Stimulated activated CD4-positive, alpha-beta T cell treated with anti-CD3 and anti-CD28 coated beads, Interleukin-4, amount 100 ng/mL, for 48 hours (primary cell): ENCODE data around the gene SLC40A1.

Experiments used
- DNase-seq, 2 donors: peaks; one replicate each; pipeline ENCODE4 v3.0.0-alpha.2; 2020; ENCODE audit warnings: low read depth in 2 of 2

Gene SLC40A1

GRCh38 chr2:189599245-189599644 lies 18.7 kb upstream of the SLC40A1 start:
- no peak for DNase-seq

- DNase-seq, result no peak
These were observed 14.8 kb upstream of the SLC40A1 start for GRCh38 chr2:189595417-189595816.

- DNase-seq, result no peak
These were observed 13.7 kb upstream of the SLC40A1 start for GRCh38 chr2:189594305-189594704.

DNA sequence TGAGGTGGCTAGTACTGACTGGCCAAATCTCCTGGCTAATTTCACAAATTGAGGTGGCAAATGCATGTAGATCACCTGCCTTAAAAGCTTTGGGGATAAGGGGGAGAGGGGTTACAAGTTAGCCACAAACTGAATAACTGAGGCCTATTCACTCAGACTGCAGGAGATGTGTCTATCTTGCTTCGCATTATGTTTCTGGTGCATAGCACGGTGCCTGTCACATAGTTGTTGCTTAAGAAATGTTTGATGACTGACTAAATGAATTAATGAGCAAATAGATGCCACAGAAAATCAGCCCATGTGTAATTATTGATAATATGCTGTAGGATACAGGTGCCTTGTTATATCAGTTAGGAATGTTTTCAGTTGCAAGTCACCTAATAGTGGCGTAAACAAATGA lies 12.5 kb upstream of the SLC40A1 start:
- no peak for DNase-seq

DNA sequence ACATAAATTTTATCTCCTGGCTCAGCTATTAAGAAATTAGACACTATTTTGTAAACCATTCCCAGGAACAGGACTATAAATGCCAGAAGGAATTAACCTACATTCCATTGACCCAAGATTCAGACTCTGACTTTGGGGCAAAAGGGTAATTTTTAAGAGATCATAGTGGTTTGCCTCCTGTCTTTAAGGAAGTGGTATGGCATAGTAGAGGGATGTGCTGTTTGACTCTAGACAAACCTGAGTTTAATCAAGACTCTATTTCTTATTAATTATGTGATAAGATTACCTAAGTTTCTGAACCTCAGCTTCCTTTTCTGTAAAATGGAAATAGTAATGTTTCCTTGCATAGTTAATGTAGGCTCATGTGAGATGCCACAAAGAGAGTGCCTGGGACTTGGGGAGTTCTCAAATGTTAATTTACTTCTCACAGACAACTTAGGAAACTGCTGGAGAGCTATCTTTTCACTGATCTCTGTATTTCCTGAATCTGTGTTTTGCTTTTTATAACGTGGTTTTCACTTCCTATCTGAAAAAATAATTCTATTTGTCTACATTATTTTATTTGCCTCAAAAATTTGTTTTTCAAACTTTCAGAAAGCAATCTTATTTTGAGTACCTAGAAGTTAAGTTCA lies 11.9 kb upstream of the SLC40A1 start:
- no peak for DNase-seq

DNA sequence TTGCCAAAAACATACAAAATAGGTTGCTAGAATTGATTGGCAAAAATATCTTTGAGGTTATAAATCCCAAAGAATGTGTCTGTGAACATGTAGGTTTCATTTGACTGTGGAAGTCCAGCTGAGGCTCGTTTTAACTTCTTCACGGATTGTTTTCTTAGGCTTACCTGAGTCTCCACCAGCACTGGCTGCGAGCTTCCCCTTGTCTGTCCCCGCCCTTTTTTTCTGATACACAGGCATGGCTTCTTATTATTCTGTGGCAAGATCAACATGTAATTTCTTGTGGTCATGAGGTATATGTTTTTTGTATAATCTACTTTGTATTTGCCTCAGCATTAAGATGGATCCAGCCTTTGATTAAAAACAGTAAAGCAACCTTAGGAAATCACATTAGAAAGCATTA lies 7.2 kb upstream of the SLC40A1 start:
- DNase-seq, result no peak

- no peak for DNase-seq
These were observed 4.7 kb upstream of the SLC40A1 start for GRCh38 chr2:189585226-189585756.

GRCh38 chr2:189584686-189585085 lies 4.1 kb upstream of the SLC40A1 start:
- DNase-seq, result no peak

DNA sequence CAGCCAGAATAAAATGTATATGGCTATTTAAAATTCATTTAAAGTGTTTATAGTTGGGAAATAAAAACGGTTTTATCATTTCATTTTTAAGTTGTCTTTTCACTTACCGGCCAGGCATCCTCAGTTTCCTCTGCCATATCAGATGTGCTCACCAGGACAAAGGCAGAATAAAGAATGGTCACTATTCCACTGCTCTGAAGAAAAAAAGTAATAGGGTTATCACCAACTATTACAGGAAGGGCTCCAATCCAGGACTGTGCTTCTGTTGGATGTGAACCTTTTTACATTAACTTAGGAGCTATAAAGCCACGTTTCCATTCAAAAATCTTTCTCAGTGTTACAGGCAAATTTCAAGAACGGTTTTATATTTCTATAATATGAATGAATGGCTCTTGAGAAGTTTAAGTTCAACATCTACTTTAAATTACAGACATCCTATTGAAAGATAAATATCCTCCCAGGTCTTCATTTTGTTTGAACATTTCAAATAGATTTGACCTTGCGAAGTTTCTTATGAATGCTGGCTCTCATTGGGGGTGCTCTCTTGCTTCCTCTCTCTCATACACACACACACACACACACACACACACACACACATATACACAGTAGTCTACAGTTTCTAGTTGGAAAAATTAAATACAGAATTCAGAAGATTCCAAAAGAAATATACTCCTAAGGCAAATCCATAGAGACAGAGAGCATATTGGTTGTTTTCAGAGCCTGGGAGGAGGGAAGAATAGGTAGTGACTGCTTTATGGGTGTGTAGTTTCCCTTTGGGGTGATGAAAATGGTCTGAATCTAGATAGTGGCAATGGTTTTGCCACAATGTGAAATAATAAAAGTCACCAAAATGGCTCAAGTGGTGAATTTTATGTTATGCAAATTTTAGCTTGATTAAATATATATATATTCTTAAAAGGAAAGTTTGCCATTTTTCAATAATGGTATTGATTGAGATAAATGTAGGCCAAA lies 2.9 kb upstream of the SLC40A1 start:
- no peak for DNase-seq

DNA sequence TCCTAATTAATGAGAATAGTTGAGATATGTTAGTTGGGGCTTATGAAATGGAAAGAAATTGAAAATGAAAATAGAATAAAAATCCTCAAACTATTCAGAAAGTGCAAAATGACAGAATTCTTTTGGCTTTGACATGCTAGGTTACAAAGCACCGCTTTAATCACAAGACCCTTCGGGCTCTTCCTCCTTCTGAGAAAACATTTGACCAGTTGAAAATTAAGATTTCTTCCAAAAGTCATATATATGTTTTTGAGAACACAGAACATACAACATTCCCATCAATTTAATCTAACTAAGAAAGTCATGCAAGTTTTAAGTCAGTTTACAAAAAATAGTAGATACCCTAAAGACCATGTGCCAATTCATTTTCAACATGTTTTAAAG lies 2.2 kb upstream of the SLC40A1 start:
- DNase-seq, result no peak

- DNase-seq, result no peak
These were observed 1.7 kb upstream of the SLC40A1 start for GRCh38 chr2:189582140-189582808.

- no peak for DNase-seq
These were observed 961 bp upstream of the SLC40A1 start for GRCh38 chr2:189581354-189582139.

DNA sequence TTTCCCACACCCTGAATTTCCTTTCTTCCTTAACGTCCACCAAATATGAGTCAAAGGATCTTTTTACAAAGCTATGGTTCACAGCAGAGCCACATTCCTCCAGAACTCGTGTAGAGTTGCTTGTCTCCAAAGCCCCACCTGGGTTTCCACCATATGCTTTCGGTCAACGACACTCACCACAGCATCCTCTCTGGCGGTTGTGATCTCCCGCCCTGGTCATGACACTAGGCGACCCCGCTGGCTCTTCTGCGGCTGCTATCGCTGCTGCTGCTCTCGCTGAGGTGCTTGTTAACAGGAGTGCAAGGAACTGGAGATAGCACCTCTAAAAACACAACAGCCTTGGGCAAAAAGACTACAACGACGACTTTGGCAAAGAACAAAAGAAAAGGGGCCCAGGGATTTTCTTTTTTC lies 340 bp downstream of the SLC40A1 start:
- peak in 1 of 2 donors; percentile 11 for DNase-seq

DNA sequence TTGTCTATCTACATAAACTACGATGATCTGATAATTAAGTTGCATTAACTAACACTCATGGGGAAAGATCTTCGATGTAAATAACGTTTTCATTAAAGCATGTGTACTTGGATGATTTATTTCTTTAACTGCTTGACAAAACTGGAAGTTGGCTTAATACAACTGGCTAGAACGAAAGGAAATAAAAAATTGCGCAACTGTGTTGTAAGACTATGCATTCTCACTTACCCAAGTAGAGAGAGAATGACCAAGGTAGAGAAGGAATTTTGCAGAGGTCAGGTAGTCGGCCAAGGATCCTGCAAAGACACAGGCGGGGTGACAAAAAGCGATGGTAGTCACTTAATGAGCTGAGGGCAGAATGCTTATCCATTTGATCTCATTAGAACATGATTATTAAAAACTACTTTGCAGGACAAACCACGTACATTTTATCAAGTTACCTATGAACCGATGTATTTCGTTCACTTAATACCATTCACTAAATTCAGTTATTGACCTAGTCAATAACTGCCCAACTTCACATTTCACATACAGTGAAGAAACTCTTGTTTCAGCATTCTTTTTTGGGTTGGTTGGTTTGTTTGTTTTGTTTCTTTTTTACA lies 900 bp downstream of the SLC40A1 start:
- DNase-seq, result no peak

GRCh38 chr2:189578272-189578950 lies 2.2 kb downstream of the SLC40A1 start:
- DNase-seq, result no peak

DNA sequence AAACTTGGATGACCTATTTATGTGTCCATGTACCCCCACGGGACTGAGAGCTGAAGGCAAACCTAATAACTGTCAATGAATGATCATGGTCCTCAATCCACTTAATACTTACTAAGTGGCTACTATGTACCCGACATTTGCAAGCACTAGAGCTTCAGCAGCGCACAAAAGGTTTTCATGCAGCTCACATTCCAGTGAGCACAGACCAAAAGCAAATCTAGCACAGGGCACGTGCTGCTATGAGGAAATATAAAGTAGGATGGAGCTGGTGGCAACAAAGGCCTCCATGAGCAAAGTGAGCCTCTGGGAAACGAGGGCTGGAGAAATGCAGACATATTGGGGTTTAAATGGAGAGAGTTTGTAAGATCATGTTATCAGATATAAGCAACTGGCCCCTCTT lies 3.5 kb downstream of the SLC40A1 start:
- no peak for DNase-seq

DNA sequence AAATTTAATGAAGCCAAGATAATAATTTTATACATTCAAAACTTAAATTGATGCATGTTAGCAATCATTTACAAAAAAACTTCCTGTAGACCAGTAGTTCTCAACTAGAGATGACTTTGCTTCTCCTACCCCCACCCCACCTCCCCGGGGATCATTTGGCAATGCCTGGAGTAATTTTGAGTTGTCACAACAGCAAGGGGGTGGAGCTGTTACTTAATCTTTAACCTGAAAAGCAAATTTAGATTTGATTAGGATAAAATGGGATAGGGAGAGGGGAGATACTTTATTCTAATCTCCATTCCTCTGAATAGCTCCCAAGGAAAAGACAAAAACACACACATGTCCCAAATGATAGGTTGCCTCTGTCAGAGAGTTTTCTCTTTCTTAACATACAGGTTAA lies 4.2 kb downstream of the SLC40A1 start:
- DNase-seq, result no peak

GRCh38 chr2:189574793-189575475 lies 5.7 kb downstream of the SLC40A1 start:
- no peak for DNase-seq

DNA sequence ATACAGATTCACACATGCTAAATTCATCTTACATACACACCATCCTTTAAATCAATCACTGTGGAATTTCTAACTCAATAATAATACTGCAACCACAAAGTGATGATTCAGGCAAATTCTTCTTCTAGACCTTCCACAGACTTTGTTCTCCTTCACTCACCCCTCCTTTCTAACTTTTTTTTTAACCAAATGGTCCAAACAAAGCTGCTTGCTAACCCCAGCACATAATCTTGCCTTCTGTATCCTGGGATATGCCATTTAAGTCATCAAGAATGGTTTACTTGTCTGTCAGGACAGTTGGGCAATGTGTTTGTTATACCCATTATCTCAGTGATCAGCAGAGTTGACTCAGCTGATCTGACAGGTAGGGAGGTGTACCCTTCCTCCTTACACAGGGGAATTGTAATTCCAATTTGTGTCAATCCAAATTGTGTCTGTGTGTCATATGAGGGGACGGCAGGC lies 10.0 kb downstream of the SLC40A1 start:
- DNase-seq, result no peak
